Stomach (tissue), 4 donors: Measurements from ENCODE around the gene SLC26A1.

Experiments used
- EP300 ChIP-seq: sonication (generic); formaldehyde crosslinking; IDR thresholded peaks from one replicate; pipeline ENCODE4 v1.6.1; 2017; ENCODE audit warnings: antibody characterized with exemption
- POLR2A ChIP-seq, 4 donors: fragments of 450-650 bp; IDR thresholded peaks; one replicate each; pipeline ENCODE4 v1.6.1; 2016; ENCODE audit warnings: antibody characterized with exemption in 4 of 4, control low read depth in 2 of 4, mild to moderate bottlenecking in 1 of 4, moderate library complexity in 1 of 4
- POLR2AphosphoS5 ChIP-seq, 3 donors: sonication (generic); formaldehyde crosslinking; IDR thresholded peaks; one replicate each; pipeline ENCODE4 v1.6.1; 2016; ENCODE audit warnings: antibody characterized with exemption in 3 of 3
- TF ChIP-seq, protein P1 (sequence below), 7 experiments: fragments of 450-650 bp in 4 of 7; fragments of 200-600 bp in 3 of 7; sonication (generic) in 3 of 7; IDR thresholded peaks; one replicate each; pipeline ENCODE4 v1.5.1; 2016 to 2019; ENCODE audit warnings: antibody characterized with exemption in 7 of 7, control low read depth in 2 of 7, mild to moderate bottlenecking in 1 of 7

DNA sequence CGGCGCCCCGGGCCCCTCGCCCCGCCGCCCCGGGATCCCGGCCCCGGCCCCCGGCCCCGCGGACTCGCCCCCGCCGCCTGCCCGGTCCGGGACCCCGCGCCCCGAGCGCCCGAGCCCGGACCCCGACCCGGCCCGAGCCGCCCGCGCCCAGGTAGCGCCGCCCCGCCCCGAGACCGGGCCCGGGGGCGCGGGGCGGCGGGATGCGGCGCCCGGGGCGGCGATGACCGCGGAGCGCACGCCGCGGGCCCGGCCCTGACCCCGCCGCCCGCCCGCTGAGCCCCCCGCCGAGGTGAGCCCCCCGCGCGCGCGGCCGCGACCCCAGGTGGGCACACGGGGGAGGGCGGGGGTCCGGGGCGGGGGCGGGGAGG lies 18.4 kb upstream of the SLC26A1 start:
- no peak for TF ChIP-seq POLR2AphosphoS5 (IDR thresholded peaks at IDR 0.05)
- TF ChIP-seq, protein P1, sequence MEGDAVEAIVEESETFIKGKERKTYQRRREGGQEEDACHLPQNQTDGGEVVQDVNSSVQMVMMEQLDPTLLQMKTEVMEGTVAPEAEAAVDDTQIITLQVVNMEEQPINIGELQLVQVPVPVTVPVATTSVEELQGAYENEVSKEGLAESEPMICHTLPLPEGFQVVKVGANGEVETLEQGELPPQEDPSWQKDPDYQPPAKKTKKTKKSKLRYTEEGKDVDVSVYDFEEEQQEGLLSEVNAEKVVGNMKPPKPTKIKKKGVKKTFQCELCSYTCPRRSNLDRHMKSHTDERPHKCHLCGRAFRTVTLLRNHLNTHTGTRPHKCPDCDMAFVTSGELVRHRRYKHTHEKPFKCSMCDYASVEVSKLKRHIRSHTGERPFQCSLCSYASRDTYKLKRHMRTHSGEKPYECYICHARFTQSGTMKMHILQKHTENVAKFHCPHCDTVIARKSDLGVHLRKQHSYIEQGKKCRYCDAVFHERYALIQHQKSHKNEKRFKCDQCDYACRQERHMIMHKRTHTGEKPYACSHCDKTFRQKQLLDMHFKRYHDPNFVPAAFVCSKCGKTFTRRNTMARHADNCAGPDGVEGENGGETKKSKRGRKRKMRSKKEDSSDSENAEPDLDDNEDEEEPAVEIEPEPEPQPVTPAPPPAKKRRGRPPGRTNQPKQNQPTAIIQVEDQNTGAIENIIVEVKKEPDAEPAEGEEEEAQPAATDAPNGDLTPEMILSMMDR (IDR thresholded peaks at IDR 0.05) = no peak
- no peak for TF ChIP-seq POLR2A (IDR thresholded peaks at IDR 0.05)
- TF ChIP-seq EP300 = no peak
